K562 (cell line): ENCODE measurements around the gene PHPT1. TPM values are rescaled to one million over a fixed set of nuclear protein-coding genes. Genes with fewer than 3 reads are reported as not detected.

Experiments used
- ARHGAP35 ChIP-seq: fragments of 450-650 bp; IDR thresholded peaks from 2 replicates; pipeline ENCODE4 v1.6.1; 2018; ENCODE audit not compliant: partially characterized antibody
- CREB1 ChIP-seq, 2 experiments: sonication (generic) in 1 of 2; formaldehyde crosslinking in 1 of 2; IDR thresholded peaks; 2 replicates each; pipeline versions ENCODE4 v1.6.1 to v1.8.0; 2012 to 2022; ENCODE audit warnings: inconsistent platforms in 1 of 2, mild to moderate bottlenecking in 1 of 2, missing genetic modification reagents in 1 of 2, moderate library complexity in 1 of 2
- DMBX1 ChIP-seq: fragments of 250-450 bp; sonication (Bioruptor Pico); IDR thresholded peaks from 2 replicates; pipeline ENCODE4 v1.8.0; 2022; ENCODE audit warnings: inconsistent platforms, mild to moderate bottlenecking, moderate library complexity, borderline replicate concordance
- ETV5 ChIP-seq: sonication (generic); formaldehyde crosslinking; IDR thresholded peaks from 2 replicates; pipeline ENCODE4 v1.4.0; 2020; ENCODE audit warnings: low read depth, mild to moderate bottlenecking, missing genetic modification reagents
- HDAC6 ChIP-seq: IDR thresholded peaks from 2 replicates; pipeline ENCODE4 v1.6.1; 2012; ENCODE audit warnings: low read depth, mild to moderate bottlenecking, control low read depth, inconsistent platforms, low read length, moderate library complexity
- IRF2 ChIP-seq: sonication (generic); formaldehyde crosslinking; IDR thresholded peaks from 2 replicates; pipeline ENCODE4 v1.8.1; 2022; ENCODE audit warnings: mild to moderate bottlenecking, missing genetic modification reagents
- JUNB ChIP-seq: fragments of 450-650 bp; formaldehyde crosslinking; conservative IDR thresholded peaks from 2 replicates; pipeline ENCODE4 v1.4.0; 2020; ENCODE audit warnings: mild to moderate bottlenecking
- KAT7 ChIP-seq: sonication (generic); formaldehyde crosslinking; IDR thresholded peaks from 2 replicates; pipeline ENCODE4 v1.8.0; 2022; ENCODE audit warnings: missing genetic modification reagents, mild to moderate bottlenecking, borderline replicate concordance
- KLF1 ChIP-seq: fragments of 450-650 bp; IDR thresholded peaks from 2 replicates; pipeline ENCODE4 v1.6.1; 2016; ENCODE audit warnings: missing genetic modification characterization, missing compliant biosample characterization
- KLF13 ChIP-seq: fragments of 450-650 bp; IDR thresholded peaks from 2 replicates; pipeline ENCODE4 v1.6.1; 2016; ENCODE audit warnings: missing genetic modification characterization, low read depth, mild to moderate bottlenecking, missing compliant biosample characterization, moderate library complexity, borderline replicate concordance
- NCOA4 ChIP-seq: fragments of 450-650 bp; IDR thresholded peaks from 2 replicates; pipeline ENCODE4 v1.6.1; 2018; ENCODE audit warnings: mild to moderate bottlenecking; ENCODE audit not compliant: partially characterized antibody
- NR1H2 ChIP-seq: sonication (generic); formaldehyde crosslinking; IDR thresholded peaks from 2 replicates; pipeline ENCODE4 v1.4.0; 2020; ENCODE audit warnings: mild to moderate bottlenecking, missing genetic modification reagents
- PHF20 ChIP-seq: fragments of 450-650 bp; IDR thresholded peaks from 2 replicates; pipeline ENCODE4 v1.6.1; 2018; ENCODE audit not compliant: partially characterized antibody
- RNF2 ChIP-seq: sonication (generic); IDR thresholded peaks from 2 replicates; pipeline ENCODE4 v1.6.1; 2016
- SETDB1 ChIP-seq: IDR thresholded peaks from one replicate; pipeline ENCODE4 v1.6.1; 2012; ENCODE audit warnings: low read length, control low read depth, inconsistent platforms
- SMARCB1 ChIP-seq: IDR thresholded peaks from 2 replicates; pipeline ENCODE4 v1.6.1; 2011; ENCODE audit warnings: improper control_type of control experiment, low read depth; ENCODE audit not compliant: insufficient read length
- SOX6 ChIP-seq: fragments of 450-650 bp; IDR thresholded peaks from 2 replicates; pipeline ENCODE4 v1.6.1; 2014; ENCODE audit warnings: mild to moderate bottlenecking
- SRSF1 ChIP-seq: fragments of 200-400 bp; formaldehyde crosslinking; IDR thresholded peaks from 2 replicates; pipeline ENCODE4 v1.6.1; 2017; ENCODE audit warnings: mild to moderate bottlenecking, low read depth, low read length, moderate library complexity
- SRSF7 ChIP-seq: fragments of 200-400 bp; formaldehyde crosslinking; optimal IDR thresholded peaks from 2 replicates; pipeline ENCODE3; 2017; ENCODE audit warnings: mild to moderate bottlenecking, low read depth, low read length
- TRIM24 ChIP-seq, 2 experiments: fragments of 450-650 bp; IDR thresholded peaks; 2 replicates each; pipeline ENCODE4 v1.6.1; 2016
- ZNF212 ChIP-seq: fragments of 450-650 bp; formaldehyde crosslinking; IDR thresholded peaks from 2 replicates; pipeline ENCODE4 v1.4.0; 2020; ENCODE audit warnings: mild to moderate bottlenecking
- ZNF444 ChIP-seq: fragments of 250-450 bp; sonication (Bioruptor Pico); IDR thresholded peaks from 2 replicates; pipeline ENCODE4 v1.4.0; 2020; ENCODE audit warnings: mild to moderate bottlenecking, moderate library complexity
- polyA plus RNA-seq, 8 experiments: library from polyadenylated mRNA; depleted of rRNA in 4 of 8; stranded (reverse) in 5 of 8; unstranded in 3 of 8; fragments of >200 nt; fragmentation: Nextera tagmentation in 2 of 8; fragmentation: Illumina TruSeq in 1 of 8; extraction: Ambion mirVana in 2 of 8; extraction: Trizol in 1 of 8; gene quantifications; 2 replicates each; pipeline versions ENCODE4 v1.2.1 to v1.2.3, GENCODE V29; 2011 to 2014; ENCODE audit warnings: inconsistent platforms in 1 of 8, missing spikeins in 1 of 8
- total RNA-seq, 7 experiments: library from RNA; depleted of rRNA in 6 of 7; stranded (reverse); fragments of >200 nt in 6 of 7; fragmentation: Illumina TruSeq in 2 of 7; extraction: Trizol in 2 of 7; gene quantifications; 2 replicates each; pipeline versions ENCODE4 v1.2.1 to v1.2.3, GENCODE V29; 2011 to 2021; ENCODE audit warnings: low replicate concordance in 1 of 7
- TF ChIP-seq, protein P1 (sequence below): fragments of 250-450 bp; sonication (Bioruptor Pico); IDR thresholded peaks from 2 replicates; pipeline ENCODE4 v1.8.0; 2022; ENCODE audit warnings: inconsistent platforms, mild to moderate bottlenecking, moderate library complexity, borderline replicate concordance
- TF ChIP-seq, protein P2 (sequence below), 2 experiments: IDR thresholded peaks in 1 of 2; conservative IDR thresholded peaks in 1 of 2; 2 replicates each; pipeline ENCODE4 v1.6.1; 2016; ENCODE audit warnings: low read depth in 2 of 2, mild to moderate bottlenecking in 1 of 2, missing compliant biosample characterization in 1 of 2, missing genetic modification characterization in 1 of 2, moderate library complexity in 1 of 2
- TF ChIP-seq, protein P3 (sequence below): sonication (generic); formaldehyde crosslinking; IDR thresholded peaks from 2 replicates; pipeline ENCODE4 v1.8.0; 2022; ENCODE audit warnings: missing genetic modification reagents, mild to moderate bottlenecking, borderline replicate concordance

Gene PHPT1
- total and polyA plus RNA-seq, 9 of the 15 experiments (the other 6 are each of a cell fraction or from before 2014, with no cell fraction given), result 20.9 to 166 (median 129) TPM

DNA sequence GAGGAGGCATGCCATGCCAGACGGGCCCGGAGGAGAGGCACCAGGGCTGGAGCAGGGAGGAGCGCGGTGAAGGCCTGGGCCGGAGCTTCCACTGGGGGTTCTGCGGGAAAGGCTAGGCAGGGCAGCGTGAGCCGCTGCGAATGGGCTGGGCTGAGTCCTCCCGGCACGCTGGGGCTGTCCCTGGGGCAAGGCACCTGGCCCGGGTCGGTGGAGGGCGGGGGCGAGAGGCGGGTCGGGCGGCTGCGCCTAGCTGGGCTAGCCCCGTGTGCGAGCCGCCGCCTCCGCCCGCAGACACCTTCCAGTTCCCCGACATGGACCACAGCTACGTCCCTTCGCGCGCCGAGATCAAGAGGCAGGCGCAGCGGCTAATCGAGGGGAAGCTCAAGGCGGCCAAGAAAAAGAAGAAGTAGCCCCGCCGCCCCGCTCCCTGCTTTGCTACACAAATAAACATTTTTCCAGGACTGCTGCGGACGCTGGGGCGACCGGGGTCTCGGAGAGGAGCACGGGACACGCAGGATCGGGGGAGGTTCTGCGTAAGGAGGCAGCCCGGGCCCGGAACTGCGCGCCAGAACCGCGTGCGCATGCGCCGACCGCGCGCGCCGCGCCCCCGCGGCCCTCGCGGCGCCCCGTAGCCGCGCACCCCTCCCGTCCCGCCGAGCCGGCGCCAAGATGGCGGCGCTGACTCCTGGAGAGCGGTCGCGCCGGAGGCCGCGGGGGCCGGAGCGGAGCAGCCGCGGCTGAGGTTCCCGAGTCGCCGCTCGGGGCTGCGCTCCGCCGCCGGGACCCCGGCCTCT is 41.7 kb upstream of the PHPT1 start, which contains the start of gene RABL6 (continued):
- no peak for TF ChIP-seq HDAC6
- TF ChIP-seq JUNB (CRISPR knock-in tag), result no peak
- TF ChIP-seq ARHGAP35, result no peak
- TF ChIP-seq, protein P1, sequence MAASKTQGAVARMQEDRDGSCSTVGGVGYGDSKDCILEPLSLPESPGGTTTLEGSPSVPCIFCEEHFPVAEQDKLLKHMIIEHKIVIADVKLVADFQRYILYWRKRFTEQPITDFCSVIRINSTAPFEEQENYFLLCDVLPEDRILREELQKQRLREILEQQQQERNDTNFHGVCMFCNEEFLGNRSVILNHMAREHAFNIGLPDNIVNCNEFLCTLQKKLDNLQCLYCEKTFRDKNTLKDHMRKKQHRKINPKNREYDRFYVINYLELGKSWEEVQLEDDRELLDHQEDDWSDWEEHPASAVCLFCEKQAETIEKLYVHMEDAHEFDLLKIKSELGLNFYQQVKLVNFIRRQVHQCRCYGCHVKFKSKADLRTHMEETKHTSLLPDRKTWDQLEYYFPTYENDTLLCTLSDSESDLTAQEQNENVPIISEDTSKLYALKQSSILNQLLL (CRISPR knock-in tag), result no peak
- TF ChIP-seq SOX6, result 0 out of 2 replicates have a peak, but pooled peaks have one; percentile 17
- no peak for TF ChIP-seq SRSF1
- TF ChIP-seq ZNF212 (CRISPR knock-in tag), result no peak
- peak; percentile 41; the same call in 1 of the 2 replicates for TF ChIP-seq CREB1 (IDR thresholded peaks at IDR 0.05)
- TF ChIP-seq CREB1 (CRISPR knock-in tag; IDR thresholded peaks at IDR 0.05), result peak; percentile 53; the same call in 1 of the 2 replicates
- no peak for TF ChIP-seq KLF13
- TF ChIP-seq IRF2 (CRISPR knock-in tag), result no peak
- no peak for TF ChIP-seq TRIM24 (IDR thresholded peaks at IDR 0.05)
- 0 out of 2 replicates have a peak, but pooled peaks have one; percentile 26 for TF ChIP-seq RNF2
- no peak for TF ChIP-seq KLF1 (tag)
- no peak for TF ChIP-seq SETDB1
- TF ChIP-seq DMBX1, result no peak
- no peak for TF ChIP-seq SRSF7
- TF ChIP-seq, protein P2, sequence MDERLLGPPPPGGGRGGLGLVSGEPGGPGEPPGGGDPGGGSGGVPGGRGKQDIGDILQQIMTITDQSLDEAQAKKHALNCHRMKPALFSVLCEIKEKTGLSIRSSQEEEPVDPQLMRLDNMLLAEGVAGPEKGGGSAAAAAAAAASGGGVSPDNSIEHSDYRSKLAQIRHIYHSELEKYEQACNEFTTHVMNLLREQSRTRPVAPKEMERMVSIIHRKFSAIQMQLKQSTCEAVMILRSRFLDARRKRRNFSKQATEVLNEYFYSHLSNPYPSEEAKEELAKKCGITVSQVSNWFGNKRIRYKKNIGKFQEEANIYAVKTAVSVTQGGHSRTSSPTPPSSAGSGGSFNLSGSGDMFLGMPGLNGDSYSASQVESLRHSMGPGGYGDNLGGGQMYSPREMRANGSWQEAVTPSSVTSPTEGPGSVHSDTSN (CRISPR knock-in tag; IDR thresholded peaks at IDR 0.05; ENCODE audit: low read depth), result no peak
- TF ChIP-seq, protein P2 (tag; conservative IDR thresholded peaks at IDR 0.05; ENCODE audit: low read depth), result no peak
- no peak for TF ChIP-seq ZNF444 (CRISPR knock-in tag)
- TF ChIP-seq KAT7 (CRISPR knock-in tag), result 0 out of 2 replicates have a peak, but pooled peaks have one; percentile 19
- TF ChIP-seq, protein P3, sequence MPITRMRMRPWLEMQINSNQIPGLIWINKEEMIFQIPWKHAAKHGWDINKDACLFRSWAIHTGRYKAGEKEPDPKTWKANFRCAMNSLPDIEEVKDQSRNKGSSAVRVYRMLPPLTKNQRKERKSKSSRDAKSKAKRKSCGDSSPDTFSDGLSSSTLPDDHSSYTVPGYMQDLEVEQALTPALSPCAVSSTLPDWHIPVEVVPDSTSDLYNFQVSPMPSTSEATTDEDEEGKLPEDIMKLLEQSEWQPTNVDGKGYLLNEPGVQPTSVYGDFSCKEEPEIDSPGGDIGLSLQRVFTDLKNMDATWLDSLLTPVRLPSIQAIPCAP (CRISPR knock-in tag), result no peak
- TF ChIP-seq PHF20, result peak; percentile 62
- TF ChIP-seq NR1H2 (CRISPR knock-in tag), result no peak
- TF ChIP-seq NCOA4, result no peak
- no peak for TF ChIP-seq SMARCB1
- TF ChIP-seq ETV5, result peak; percentile 35; the same call in 1 of the 2 replicates
